IMR-90 (cell line): ENCODE measurements around the gene SOX12. TPM values are rescaled to one million over a fixed set of nuclear protein-coding genes. Genes with fewer than 3 reads are reported as not detected.

Experiments
- ATAC-seq: fragments of 200-7000 bp; cut with Tn5 transposase; 2 replicates; pipeline ENCODE4 v1.9.1; 2020; ENCODE audit warnings: low read depth, mild to moderate bottlenecking, moderate library complexity
- BruUV-seq: library from RNA; stranded (reverse); fragments of 400-500 nt; replicated peaks from 2 replicates; lab custom pipeline; 2021; lab: Mats Ljungman, UMichigan
- CTCF ChIA-PET: fragments of 300-600 bp; formaldehyde crosslinking; extraction: SDS; loops from one replicate; lab custom pipeline; 2021; ENCODE audit warnings: antibody characterized with exemption; lab: Yijun Ruan, JAX
- POLR2A ChIA-PET: fragments of 300-600 bp; sonication (Branson Sonifier 250); formaldehyde crosslinking; loops from one replicate; lab custom pipeline; 2022; ENCODE audit warnings: antibody characterized with exemption; ENCODE audit not compliant: unreplicated experiment; lab: Charles Lee
- DNase-seq: peaks from one replicate; pipeline ENCODE4 v3.0.0; 2013
- H2AFZ ChIP-seq: replicated peaks from 2 replicates; pipeline ENCODE3; 2013; ENCODE audit warnings: low read length, mild to moderate bottlenecking; ENCODE audit not compliant: poor library complexity
- H2AK5ac ChIP-seq: 2 replicates; pipeline ENCODE4 v1.6.1; 2013; ENCODE audit warnings: low read depth, low read length, inconsistent platforms
- H2AK9ac ChIP-seq: replicated peaks from 2 replicates; pipeline ENCODE3; 2013; ENCODE audit warnings: mild to moderate bottlenecking, low read depth, low read length, moderate library complexity; ENCODE audit not compliant: poor library complexity
- H2BK120ac ChIP-seq: 2 replicates; pipeline ENCODE4 v1.6.1; 2013; ENCODE audit warnings: low read depth, low read length, inconsistent platforms
- H2BK15ac ChIP-seq: 3 replicates; pipeline ENCODE4 v1.6.1; 2013; ENCODE audit warnings: low read depth, low read length, inconsistent platforms
- H2BK20ac ChIP-seq: 2 replicates; pipeline ENCODE4 v1.6.1; 2013; ENCODE audit warnings: low read depth, mild to moderate bottlenecking, inconsistent platforms, low read length, moderate library complexity
- H2BK5ac ChIP-seq: 2 replicates; pipeline ENCODE4 v1.6.1; 2013; ENCODE audit warnings: mild to moderate bottlenecking, low read depth, low read length, inconsistent platforms; ENCODE audit not compliant: poor library complexity, severe bottlenecking
- H3K14ac ChIP-seq: replicated peaks from 2 replicates; pipeline ENCODE4 v1.6.1; 2013; ENCODE audit warnings: low read depth, low read length, inconsistent platforms
- H3K18ac ChIP-seq: 2 replicates; pipeline ENCODE4 v1.6.1; 2013; ENCODE audit warnings: low read depth, low read length, control low read depth
- H3K23ac ChIP-seq: 2 replicates; pipeline ENCODE4 v1.6.1; 2013; ENCODE audit warnings: low read depth, low read length, inconsistent platforms
- H3K27ac ChIP-seq: 2 replicates; pipeline ENCODE4 v1.5.1; 2013; ENCODE audit warnings: mild to moderate bottlenecking, control low read depth, low read length; ENCODE audit not compliant: insufficient read depth
- H3K27me3 ChIP-seq: 2 replicates; pipeline ENCODE4 v1.6.1; 2013; ENCODE audit warnings: low read length; ENCODE audit not compliant: control insufficient read depth, insufficient read depth
- H3K36me3 ChIP-seq: 2 replicates; pipeline ENCODE4 v1.6.1; 2013; ENCODE audit warnings: low read length, mixed read lengths; ENCODE audit not compliant: control insufficient read depth, insufficient read depth
- H3K4ac ChIP-seq: 2 replicates; pipeline ENCODE4 v1.6.1; 2013; ENCODE audit warnings: low read depth, low read length, inconsistent platforms
- H3K4me1 ChIP-seq: 2 replicates; pipeline ENCODE4 v1.6.1; 2013; ENCODE audit warnings: low read length, mixed read lengths; ENCODE audit not compliant: control insufficient read depth, insufficient read depth
- H3K4me2 ChIP-seq: 2 replicates; pipeline ENCODE4 v1.6.1; 2013; ENCODE audit warnings: low read depth, mild to moderate bottlenecking, control low read depth, low read length, moderate library complexity
- H3K4me3 ChIP-seq: 2 replicates; pipeline ENCODE4 v1.5.1; 2013; ENCODE audit warnings: low read depth, mild to moderate bottlenecking, control low read depth, low read length, moderate library complexity; ENCODE audit not compliant: insufficient read depth
- H3K56ac ChIP-seq: 2 replicates; pipeline ENCODE4 v1.6.1; 2013; ENCODE audit warnings: low read length, inconsistent platforms; ENCODE audit not compliant: insufficient read depth; ENCODE audit errors: extremely low read depth
- H3K79me1 ChIP-seq, 2 experiments: 2 replicates each; pipeline ENCODE4 v1.6.1; 2013; ENCODE audit warnings: low read length in 2 of 2, inconsistent platforms in 1 of 2, low read depth in 1 of 2
- H3K9ac ChIP-seq: 2 replicates; pipeline ENCODE4 v1.6.1; 2013; ENCODE audit warnings: low read depth, low read length, control low read depth
- H3K9me1 ChIP-seq: 2 replicates; pipeline ENCODE4 v1.6.1; 2013; ENCODE audit warnings: low read length, inconsistent platforms; ENCODE audit not compliant: insufficient read depth
- H3K9me3 ChIP-seq: 2 replicates; pipeline ENCODE4 v1.6.1; 2013; ENCODE audit warnings: low read length; ENCODE audit not compliant: control insufficient read depth, insufficient read depth
- H4K20me1 ChIP-seq: 2 replicates; pipeline ENCODE4 v1.6.1; 2013; ENCODE audit warnings: low read length, inconsistent platforms; ENCODE audit not compliant: insufficient read depth
- H4K5ac ChIP-seq: 2 replicates; pipeline ENCODE4 v1.6.1; 2013; ENCODE audit warnings: mild to moderate bottlenecking, low read depth, low read length, control low read depth
- H4K8ac ChIP-seq, 2 experiments: 2 replicates each; pipeline ENCODE4 v1.6.1; 2013; ENCODE audit warnings: low read depth in 2 of 2, low read length in 2 of 2, control low read depth in 1 of 2, inconsistent platforms in 1 of 2
- H4K91ac ChIP-seq: 2 replicates; pipeline ENCODE4 v1.6.1; 2013; ENCODE audit warnings: low read depth, low read length, inconsistent platforms; ENCODE audit not compliant: insufficient read depth
- BHLHE40 ChIP-seq: fragments of 150-350 bp; IDR thresholded peaks from 2 replicates; pipeline ENCODE4 v1.6.1; 2016; ENCODE audit warnings: mild to moderate bottlenecking, low read depth, low read length
- CEBPB ChIP-seq: IDR thresholded peaks from 2 replicates; pipeline ENCODE4 v1.6.1; 2012; ENCODE audit warnings: low read depth, low read length, improper control_type of control experiment
- CHD1 ChIP-seq: IDR thresholded peaks from 2 replicates; pipeline ENCODE4 v1.6.1; 2012; ENCODE audit warnings: low read depth, low read length, improper control_type of control experiment
- ELK1 ChIP-seq: fragments of 150-350 bp; IDR thresholded peaks from 2 replicates; pipeline ENCODE4 v1.6.1; 2016; ENCODE audit warnings: low read depth, mild to moderate bottlenecking, low read length, moderate library complexity, borderline replicate concordance
- FOS ChIP-seq: fragments of 150-350 bp; IDR thresholded peaks from 2 replicates; pipeline ENCODE4 v1.6.1; 2016; ENCODE audit warnings: low read depth, low read length
- MAFK ChIP-seq: IDR thresholded peaks from 2 replicates; pipeline ENCODE4 v1.6.1; 2012; ENCODE audit warnings: low read depth, low read length, improper control_type of control experiment
- MAZ ChIP-seq: IDR thresholded peaks from 2 replicates; pipeline ENCODE4 v1.6.1; 2012; ENCODE audit warnings: low read depth, mild to moderate bottlenecking, low read length, improper control_type of control experiment, moderate library complexity, borderline replicate concordance
- MXI1 ChIP-seq: IDR thresholded peaks from 2 replicates; pipeline ENCODE4 v1.6.1; 2012; ENCODE audit warnings: low read depth, mild to moderate bottlenecking, low read length, moderate library complexity, borderline replicate concordance
- NFE2L2 ChIP-seq: fragments of 150-350 bp; IDR thresholded peaks from 2 replicates; pipeline ENCODE4 v1.6.1; 2016; ENCODE audit warnings: low read depth, mild to moderate bottlenecking, low read length
- RAD21 ChIP-seq: IDR thresholded peaks from 2 replicates; pipeline ENCODE4 v1.6.1; 2012; ENCODE audit warnings: low read length, improper control_type of control experiment
- RCOR1 ChIP-seq: IDR thresholded peaks from 2 replicates; pipeline ENCODE4 v1.6.1; 2012; ENCODE audit warnings: mild to moderate bottlenecking, low read length, improper control_type of control experiment; ENCODE audit not compliant: insufficient replicate concordance
- RFX5 ChIP-seq: IDR thresholded peaks from 2 replicates; pipeline ENCODE4 v1.8.0; 2012; ENCODE audit warnings: low read depth, mild to moderate bottlenecking, low read length, moderate library complexity
- SMC3 ChIP-seq: fragments of 150-350 bp; IDR thresholded peaks from 2 replicates; pipeline ENCODE4 v1.6.1; 2016; ENCODE audit warnings: low read depth, mild to moderate bottlenecking, antibody characterized with exemption, low read length, moderate library complexity
- USF2 ChIP-seq: fragments of 150-350 bp; IDR thresholded peaks from 2 replicates; pipeline ENCODE4 v1.6.1; 2017; ENCODE audit warnings: mild to moderate bottlenecking, antibody characterized with exemption, low read length, low read depth
- WGBS, 2 experiments: methylation state at CpG; one replicate each; pipeline versions ENCODE4 v1.1.5 to v1.1.7; 2013; ENCODE audit warnings: missing lambda C conversion rate in 2 of 2; ENCODE audit not compliant: insufficient read length in 1 of 2; ENCODE audit errors: extremely low coverage in 2 of 2; 5-methylcytosine and 5-hydroxymethylcytosine counted together
- dilution Hi-C: fragments of 300-500 bp; cut with HindIII; formaldehyde crosslinking; loops from one replicate; pipeline ENCODE4 v1.14.3; 2018; ENCODE audit warnings: low sequenced_read_pairs; ENCODE audit not compliant: unreplicated experiment
- in situ Hi-C: fragments of 300-500 bp; cut with MboI; formaldehyde crosslinking; loops from 3 replicates; pipeline ENCODE4 v1.14.3; 2019; ENCODE audit warnings: low sequenced_read_pairs, inconsistent platforms, mixed read lengths
- intact Hi-C: fragments of 100-400 bp; cut with micrococcal nuclease; formaldehyde crosslinking; loops from 2 replicates; pipeline ENCODE4 v1.10.0; 2022
- polyA plus RNA-seq, 3 experiments: library from polyadenylated mRNA; depleted of rRNA; stranded (reverse); fragments of >200 nt; gene quantifications; 2 replicates each; pipeline ENCODE4 v1.2.3, GENCODE V29; 2012; ENCODE audit warnings: low replicate concordance in 1 of 3
- total RNA-seq: library from RNA; depleted of rRNA; stranded (reverse); fragments of >200 nt; gene quantifications from 2 replicates; pipeline ENCODE4 v1.2.3, GENCODE V29; 2012

Gene SOX12
- total and polyA plus RNA-seq, 2 of the 4 experiments (the other 2 are of a cell fraction), result 1.1 to 6.2 TPM

GRCh38 chr20:328027-328974 is 2.9 kb downstream of the SOX12 start:
- in situ Hi-C loops, result no loop called here
- Histone ChIP-seq H3K9me3 (no peaks in the 10 kb centered on the region), H2AK5ac (peak overlapping the region; percentile 71), H4K91ac (peak overlapping the region; percentile 9), H2BK120ac (no peak overlapping the region), H3K4me2 (peak overlapping the region; percentile 89), H3K4me1 (peaks cover 17% of the 10 kb centered on the region), H4K20me1 (peaks cover 51% of the 10 kb centered on the region), H3K14ac (peak overlapping the region; percentile 58), H3K27ac (peak overlapping the region; percentile 65), H4K5ac (no peak overlapping the region; the same call in 1 of the 2 replicates), H3K9ac (peak overlapping the region; percentile 83), H2BK20ac (no peak overlapping the region), H3K27me3 (no peaks in the 10 kb centered on the region), H4K8ac (peak overlapping the region; percentile 36 to 57; a peak in 1 of 4 replicates), H2BK5ac (no peak overlapping the region), H3K23ac (peak overlapping the region; percentile 69), H2AFZ (peak overlapping the region; percentile 81), H3K56ac (peak overlapping the region; percentile 32; the same call in 1 of the 2 replicates), H3K36me3 (peaks cover 8% of the 10 kb centered on the region; the same call in 1 of the 2 replicates), H2AK9ac (peak overlapping the region; percentile 99), H3K18ac (peak overlapping the region; percentile 7; the same call in 1 of the 2 replicates), H3K4ac (peak overlapping the region; percentile 23), H3K79me1 (peaks cover 24 to 44% of the 10 kb centered on the region in 2 experiments), H2BK15ac (no peak overlapping the region), H3K4me3 (peak overlapping the region; percentile 65), H3K9me1 (peaks cover 4% of the 10 kb centered on the region; the same call in 1 of the 2 replicates)
- 34% methylated on average over 6 of the region's 31 CpGs; no CpG with 5 or more reads in 1 of the 2 experiments for WGBS, 2 experiments
- BruUV-seq, result no TSS peak
- ChIA-PET CTCF (interaction anchor here (0.6 kb wide), 1 partner anchor 327 kb away, joined by 3 read pairs; no protein-coding TSS in a partner anchor), POLR2A (interaction anchor here (0.6 to 0.7 kb wide), 3 partner anchors 67 to 72 kb away, joined by 10 to 12 read pairs (median 12); no protein-coding TSS in a partner anchor)
- no peak for ATAC-seq
- peak; percentile 20 for DNase-seq
- intact Hi-C loops, result no loop called here
- dilution Hi-C loops, result no loop called here
- TF ChIP-seq MAFK (no peak), CHD1 (no peak), USF2 (no peak), RCOR1 (no peak), MXI1 (no peak), CEBPB (no peak), FOS (no peak), SMC3 (no peak), RAD21 (no peak), NFE2L2 (no peak), MAZ (no peak), BHLHE40 (no peak), ELK1 (no peak), RFX5 (no peak)
